ENCODE results near the gene NAGK.

DNA sequence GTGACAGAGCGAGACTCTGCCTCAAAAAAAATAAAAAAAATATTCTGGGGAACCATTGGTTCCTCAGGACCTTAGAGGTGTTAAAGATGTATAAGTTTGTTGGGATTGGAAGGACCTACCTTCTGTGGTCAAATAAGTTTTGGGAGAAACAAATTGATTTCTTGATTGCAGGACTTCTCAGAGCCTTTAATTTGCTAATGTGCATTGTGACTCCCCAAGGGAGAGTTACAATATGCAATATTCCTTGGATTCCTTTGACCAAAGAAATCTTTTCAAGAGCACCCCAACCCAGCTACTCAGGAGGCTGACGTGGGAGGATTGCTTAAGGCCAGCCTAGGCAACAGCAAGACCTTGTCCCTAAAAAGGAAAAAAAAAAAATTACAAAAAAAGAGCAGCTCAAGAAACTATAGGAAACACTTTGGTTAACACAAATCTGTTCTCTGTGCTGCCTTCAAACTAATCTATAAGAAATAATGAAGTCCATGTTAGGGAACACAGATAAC lies 6.5 kb downstream of the NAGK start:
- TF ChIP-seq, protein P1, sequence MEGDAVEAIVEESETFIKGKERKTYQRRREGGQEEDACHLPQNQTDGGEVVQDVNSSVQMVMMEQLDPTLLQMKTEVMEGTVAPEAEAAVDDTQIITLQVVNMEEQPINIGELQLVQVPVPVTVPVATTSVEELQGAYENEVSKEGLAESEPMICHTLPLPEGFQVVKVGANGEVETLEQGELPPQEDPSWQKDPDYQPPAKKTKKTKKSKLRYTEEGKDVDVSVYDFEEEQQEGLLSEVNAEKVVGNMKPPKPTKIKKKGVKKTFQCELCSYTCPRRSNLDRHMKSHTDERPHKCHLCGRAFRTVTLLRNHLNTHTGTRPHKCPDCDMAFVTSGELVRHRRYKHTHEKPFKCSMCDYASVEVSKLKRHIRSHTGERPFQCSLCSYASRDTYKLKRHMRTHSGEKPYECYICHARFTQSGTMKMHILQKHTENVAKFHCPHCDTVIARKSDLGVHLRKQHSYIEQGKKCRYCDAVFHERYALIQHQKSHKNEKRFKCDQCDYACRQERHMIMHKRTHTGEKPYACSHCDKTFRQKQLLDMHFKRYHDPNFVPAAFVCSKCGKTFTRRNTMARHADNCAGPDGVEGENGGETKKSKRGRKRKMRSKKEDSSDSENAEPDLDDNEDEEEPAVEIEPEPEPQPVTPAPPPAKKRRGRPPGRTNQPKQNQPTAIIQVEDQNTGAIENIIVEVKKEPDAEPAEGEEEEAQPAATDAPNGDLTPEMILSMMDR (IDR thresholded peaks at IDR 0.05; ENCODE audit: insufficient read depth, low read length) = no peak
- no peak for TF ChIP-seq POLR2AphosphoS5 (IDR thresholded peaks at IDR 0.05; ENCODE audit: low read depth)

All from HL-60 (cell line).